CD4-positive, alpha-beta T cell (primary cell): ENCODE measurements around the gene METAP1D. TPM values are rescaled to one million over a fixed set of nuclear protein-coding genes. Genes with fewer than 3 reads are reported as not detected.
"Not testable (repeated sequence)": the region's sequence is repeated elsewhere in the genome, so short reads cannot be mapped to it uniquely, and the experiment has no call there.

ENCODE experiments used
- ATAC-seq: fragments of 200-7000 bp; cut with Tn5 transposase; one replicate; pipeline ENCODE4 v1.10.0; 2022; ENCODE audit warnings: mild to moderate bottlenecking; ENCODE audit not compliant: poor library complexity
- CTCF ChIA-PET: fragments of 350-600 bp; sonication (Branson Sonifier 250); formaldehyde crosslinking; loops from one replicate; lab custom pipeline; 2021; ENCODE audit warnings: antibody characterized with exemption, inconsistent platforms; lab: Charles Lee
- POLR2A ChIA-PET: fragments of 350-600 bp; sonication (Branson Sonifier 250); formaldehyde crosslinking; loops from one replicate; lab custom pipeline; 2021; ENCODE audit warnings: antibody characterized with exemption, inconsistent platforms; lab: Charles Lee
- DNase-seq, 14 experiments: peaks; one replicate each; pipeline ENCODE4 v3.0.0-alpha.2; 2013 to 2020; ENCODE audit warnings: mixed read lengths in 2 of 14
- H3K27ac ChIP-seq, 2 donors: one replicate each; pipeline versions ENCODE4 v1.5.1 to v1.7.0; 2013; ENCODE audit warnings: low read length in 2 of 2, low read depth in 1 of 2, mild to moderate bottlenecking in 1 of 2
- H3K27me3 ChIP-seq, 2 experiments: 1 replicate in 1 of 2; 2 replicates in 1 of 2; pipeline versions ENCODE4 v1.6.1 to v1.7.0; 2013; ENCODE audit warnings: low read length in 2 of 2, control low read depth in 1 of 2, mild to moderate bottlenecking in 1 of 2, moderate library complexity in 1 of 2; ENCODE audit not compliant: insufficient read depth in 2 of 2, control insufficient read depth in 1 of 2
- H3K36me3 ChIP-seq: one replicate; pipeline ENCODE4 v1.6.1; 2013; ENCODE audit warnings: low read length, control low read depth; ENCODE audit not compliant: insufficient read depth
- H3K4me1 ChIP-seq: one replicate; pipeline ENCODE4 v1.6.1; 2013; ENCODE audit warnings: low read length, control low read depth; ENCODE audit not compliant: insufficient read depth
- H3K4me3 ChIP-seq: one replicate; pipeline ENCODE4 v1.5.1; 2013; ENCODE audit warnings: mild to moderate bottlenecking, low read length, moderate library complexity
- H3K9me3 ChIP-seq, 2 experiments: 1 replicate in 1 of 2; 2 replicates in 1 of 2; pipeline versions ENCODE4 v1.6.1 to v1.7.0; 2013; ENCODE audit warnings: low read length in 2 of 2, mild to moderate bottlenecking in 2 of 2, control low read depth in 1 of 2, moderate library complexity in 1 of 2; ENCODE audit not compliant: control insufficient read depth in 1 of 2, insufficient read depth in 1 of 2
- H3K27ac Mint-ChIP-seq: one replicate; pipeline ENCODE4 v1.8.0; 2020; ENCODE audit warnings: mixed read lengths
- H3K27me3 Mint-ChIP-seq: one replicate; pipeline ENCODE4 v1.8.0; 2021; ENCODE audit warnings: mixed read lengths
- H3K36me3 Mint-ChIP-seq: one replicate; pipeline ENCODE4 v1.8.0; 2021; ENCODE audit warnings: low read depth, mixed read lengths
- H3K4me1 Mint-ChIP-seq: one replicate; pipeline ENCODE4 v1.8.0; 2021; ENCODE audit warnings: low read depth, mixed read lengths
- H3K4me3 Mint-ChIP-seq: one replicate; pipeline ENCODE4 v1.8.0; 2020; ENCODE audit warnings: mild to moderate bottlenecking, mixed read lengths
- H3K9me3 Mint-ChIP-seq: one replicate; pipeline ENCODE4 v1.8.0; 2020; ENCODE audit warnings: mixed read lengths
- intact Hi-C, 2 experiments: fragments of 100-400 bp; cut with DNase I in 1 of 2; cut with micrococcal nuclease in 1 of 2; formaldehyde crosslinking; loops; one replicate each; pipeline versions ENCODE4 v1.15.1 to v1.9.0; 2023 to 2025; cut with DNase I, micrococcal nuclease
- total RNA-seq, 174 experiments: library from RNA in 2 of 174; stranded (reverse) in 2 of 174; gene quantifications; one replicate each; pipeline ENCODE4 v1.2.3 and lab custom pipeline; 2021 to 2026
- TF ChIP-seq, protein P1 (sequence below): fragments of 200-600 bp; IDR thresholded peaks from one replicate; pipeline ENCODE4 v1.8.0; 2022; ENCODE audit warnings: antibody characterized with exemption, mild to moderate bottlenecking

The METAP1D gene
- total RNA-seq, 2 experiments from 2014 or later: 7.2 to 7.9 TPM

DNA sequence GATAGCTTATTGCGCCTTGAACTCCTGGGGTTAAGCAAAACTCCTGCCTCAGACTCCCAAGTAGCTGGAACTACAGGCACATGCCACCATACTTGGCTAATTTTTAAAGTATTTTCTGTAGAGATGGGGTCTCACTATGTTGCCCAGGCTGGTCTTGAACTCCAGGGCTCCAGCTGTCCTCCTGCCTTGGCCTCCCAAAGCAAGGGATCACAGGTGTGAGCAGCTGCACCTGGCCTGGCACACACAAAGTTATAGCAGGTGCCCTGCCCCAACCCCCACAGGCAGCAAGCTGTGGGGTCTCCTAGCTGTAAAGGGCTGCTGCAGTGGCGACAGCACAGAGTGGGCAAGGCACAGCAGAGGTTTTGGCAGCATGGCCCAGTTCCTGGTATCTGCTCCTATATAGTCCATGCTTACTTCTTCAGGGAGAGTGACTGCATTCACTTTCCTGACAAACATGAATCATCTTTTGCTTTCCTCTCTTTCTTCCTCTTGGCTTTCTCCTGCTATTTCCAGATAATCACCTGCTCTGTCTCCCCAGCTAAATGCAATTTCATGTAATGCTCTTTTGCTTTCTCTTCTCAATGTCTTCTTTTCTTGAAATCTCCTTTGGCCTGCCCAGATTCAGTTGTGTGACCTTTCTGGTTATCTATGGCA lies 27.3 kb upstream of the METAP1D start:
- H3K4me1 Mint-ChIP-seq: no peaks in the 10 kb centered on the region
- no peak for ATAC-seq
- Histone ChIP-seq H3K9me3 (no peaks in the 10 kb centered on the region), H3K4me1 (no peaks in the 10 kb centered on the region), H3K4me3 (no peak overlapping the region), H3K27me3 (no peaks in the 10 kb centered on the region), H3K27ac (no peak overlapping the region), H3K36me3 (peaks cover 28% of the 10 kb centered on the region)
- H3K27me3 Mint-ChIP-seq: no peaks in the 10 kb centered on the region
- ChIA-PET POLR2A (no interaction called here), CTCF (no interaction called here)
- no peak overlapping the region for H3K27ac Mint-ChIP-seq
- TF ChIP-seq, protein P1, sequence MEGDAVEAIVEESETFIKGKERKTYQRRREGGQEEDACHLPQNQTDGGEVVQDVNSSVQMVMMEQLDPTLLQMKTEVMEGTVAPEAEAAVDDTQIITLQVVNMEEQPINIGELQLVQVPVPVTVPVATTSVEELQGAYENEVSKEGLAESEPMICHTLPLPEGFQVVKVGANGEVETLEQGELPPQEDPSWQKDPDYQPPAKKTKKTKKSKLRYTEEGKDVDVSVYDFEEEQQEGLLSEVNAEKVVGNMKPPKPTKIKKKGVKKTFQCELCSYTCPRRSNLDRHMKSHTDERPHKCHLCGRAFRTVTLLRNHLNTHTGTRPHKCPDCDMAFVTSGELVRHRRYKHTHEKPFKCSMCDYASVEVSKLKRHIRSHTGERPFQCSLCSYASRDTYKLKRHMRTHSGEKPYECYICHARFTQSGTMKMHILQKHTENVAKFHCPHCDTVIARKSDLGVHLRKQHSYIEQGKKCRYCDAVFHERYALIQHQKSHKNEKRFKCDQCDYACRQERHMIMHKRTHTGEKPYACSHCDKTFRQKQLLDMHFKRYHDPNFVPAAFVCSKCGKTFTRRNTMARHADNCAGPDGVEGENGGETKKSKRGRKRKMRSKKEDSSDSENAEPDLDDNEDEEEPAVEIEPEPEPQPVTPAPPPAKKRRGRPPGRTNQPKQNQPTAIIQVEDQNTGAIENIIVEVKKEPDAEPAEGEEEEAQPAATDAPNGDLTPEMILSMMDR: no peak
- DNase-seq: no peak
- intact Hi-C loops: no loop called here
- peaks cover 71% of the 10 kb centered on the region for H3K36me3 Mint-ChIP-seq
- H3K9me3 Mint-ChIP-seq: no peaks in the 10 kb centered on the region
- H3K4me3 Mint-ChIP-seq: no peak overlapping the region

DNA sequence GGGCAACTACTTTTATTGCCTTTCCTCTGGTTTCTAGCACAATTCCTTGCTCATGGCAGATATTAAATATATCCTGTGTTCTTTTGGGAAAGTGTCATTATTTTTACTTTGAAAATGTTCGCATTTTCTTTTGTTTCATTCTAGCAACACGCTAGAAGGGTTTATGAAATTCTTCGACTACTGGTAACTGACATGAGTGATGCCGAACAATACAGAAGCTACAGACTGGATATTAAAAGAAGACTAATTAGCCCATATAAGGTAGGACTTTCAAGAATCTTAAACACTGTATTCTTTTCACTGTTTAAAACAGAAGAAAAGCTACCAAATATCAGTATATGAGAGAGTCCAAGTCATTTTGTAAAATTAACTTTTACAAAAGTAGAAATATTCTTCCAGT lies 20.6 kb upstream of the METAP1D start:
- CTCF ChIA-PET: interaction anchor here (0.6 kb wide), 1 partner anchor 732 kb away, joined by 3 read pairs; no protein-coding TSS in a partner anchor
- no peaks in the 10 kb centered on the region for H3K27me3 Mint-ChIP-seq
- Histone ChIP-seq H3K4me3 (no peak overlapping the region), H3K9me3 (no peaks in the 10 kb centered on the region), H3K36me3 (peaks cover 46% of the 10 kb centered on the region), H3K27ac (no peak overlapping the region), H3K27me3 (no peaks in the 10 kb centered on the region), H3K4me1 (no peaks in the 10 kb centered on the region)
- POLR2A ChIA-PET: no interaction called here
- no peak overlapping the region for H3K27ac Mint-ChIP-seq
- no peaks in the 10 kb centered on the region for H3K4me1 Mint-ChIP-seq
- H3K9me3 Mint-ChIP-seq: no peaks in the 10 kb centered on the region
- peaks cover 84% of the 10 kb centered on the region for H3K36me3 Mint-ChIP-seq
- no peak for DNase-seq
- TF ChIP-seq, protein P1: no peak
- intact Hi-C loops: no loop called here
- no peak for ATAC-seq
- no peak overlapping the region for H3K4me3 Mint-ChIP-seq

DNA sequence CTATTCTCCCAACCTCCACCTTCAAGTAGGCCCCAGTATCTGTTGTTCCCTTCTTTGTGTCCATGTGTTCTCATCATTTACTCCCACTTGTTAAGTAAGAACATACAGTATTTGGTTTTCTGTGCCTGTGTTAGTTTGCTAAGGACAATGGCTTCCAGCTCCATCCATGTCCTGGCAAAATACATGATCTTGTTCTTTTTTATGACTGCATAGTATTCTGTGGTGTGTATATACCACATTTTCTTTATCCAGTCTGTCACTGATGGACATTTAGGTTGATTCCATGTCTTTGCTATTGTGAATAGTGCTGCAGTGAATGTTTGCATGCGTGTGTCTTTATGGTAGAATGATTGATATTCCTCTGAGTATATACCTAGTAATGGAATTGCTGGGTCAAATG lies 15.8 kb upstream of the METAP1D start:
- H3K9me3 Mint-ChIP-seq, H3K27me3 ChIP-seq, CTCF ChIA-PET, H3K27ac Mint-ChIP-seq, H3K27me3 Mint-ChIP-seq, H3K9me3 ChIP-seq, H3K27ac ChIP-seq, H3K4me3 ChIP-seq, ATAC-seq, POLR2A ChIA-PET, intact Hi-C loops, DNase-seq, H3K4me1 Mint-ChIP-seq, H3K4me3 Mint-ChIP-seq, H3K4me1 ChIP-seq: not testable (repeated sequence)
- H3K36me3 ChIP-seq: peaks cover 24% of the 10 kb centered on the region
- peaks cover 43% of the 10 kb centered on the region for H3K36me3 Mint-ChIP-seq

DNA sequence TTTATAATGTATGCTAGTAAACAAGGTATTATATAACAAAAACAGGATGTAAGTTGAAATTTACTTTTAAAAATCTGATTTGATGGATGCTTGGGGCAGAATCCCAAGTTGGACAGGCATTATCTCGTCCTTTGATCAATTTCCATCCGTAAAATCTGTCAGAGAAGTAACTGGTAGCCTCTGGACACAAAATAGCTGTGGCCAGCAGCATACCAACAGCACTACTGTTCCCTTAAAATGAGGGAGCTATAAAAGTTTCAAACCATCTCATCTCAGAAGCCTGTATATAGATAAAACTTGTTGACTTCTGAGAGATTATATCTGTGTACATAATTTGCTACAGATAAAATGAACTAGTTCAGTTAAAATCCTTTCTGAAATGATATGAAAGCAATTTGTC lies 14.7 kb upstream of the METAP1D start:
- intact Hi-C loops: no loop called here
- ChIA-PET CTCF (interaction anchor here (0.5 kb wide), 1 partner anchor 138 kb away, joined by 3 read pairs; no protein-coding TSS in a partner anchor), POLR2A (no interaction called here)
- H3K9me3 Mint-ChIP-seq: no peaks in the 10 kb centered on the region
- ATAC-seq: no peak
- no peaks in the 10 kb centered on the region for H3K9me3 ChIP-seq
- H3K27me3 ChIP-seq: no peaks in the 10 kb centered on the region
- no peak overlapping the region for H3K4me3 Mint-ChIP-seq
- H3K4me1 Mint-ChIP-seq: no peaks in the 10 kb centered on the region
- DNase-seq: no peak
- peaks cover 33% of the 10 kb centered on the region for H3K36me3 Mint-ChIP-seq
- H3K27me3 Mint-ChIP-seq: no peaks in the 10 kb centered on the region
- H3K36me3 ChIP-seq: peaks cover 15% of the 10 kb centered on the region
- H3K27ac ChIP-seq: no peak overlapping the region
- TF ChIP-seq, protein P1: no peak
- H3K4me1 ChIP-seq: no peaks in the 10 kb centered on the region
- no peak overlapping the region for H3K27ac Mint-ChIP-seq
- H3K4me3 ChIP-seq: no peak overlapping the region
